ENCODE data around the gene MAPK10.

DNA sequence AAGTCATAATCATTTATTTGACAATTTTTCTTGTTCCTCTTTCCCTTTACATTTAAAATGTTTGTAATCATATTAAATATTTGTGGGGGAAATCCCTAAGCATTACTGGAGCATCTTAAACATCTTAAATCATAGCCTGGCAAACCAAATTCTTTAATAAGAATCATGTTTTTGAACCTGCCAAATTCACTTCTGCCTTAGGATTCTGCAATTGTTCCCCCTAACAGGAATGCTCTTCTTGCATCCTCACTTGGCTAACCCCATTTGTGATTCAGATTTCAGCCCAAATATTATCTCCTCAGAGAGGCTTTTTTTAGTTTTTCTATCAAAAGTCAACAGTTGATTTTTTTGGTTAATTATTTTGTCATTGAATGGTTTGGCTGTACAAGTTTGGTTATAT lies 241.1 kb downstream of the MAPK10 start:
- TF ChIP-seq ZFX (IDR thresholded peaks at IDR 0.05) (no peak), CTCF (conservative IDR thresholded peaks at IDR 0.05) (no peak)

Data from C4-2B (cell line).